ENCODE results near the gene UQCC2.

Gene UQCC2

GRCh38 chr6:33744001-33744848 is 32.7 kb upstream of the UQCC2 start:
- peak; percentile 89 for DNase-seq (ENCODE audit: low read depth, low spot score)

GRCh38 chr6:33742837-33743236 is 31.3 kb upstream of the UQCC2 start:
- DNase-seq (ENCODE audit: low read depth, low spot score), result no peak

- DNase-seq (ENCODE audit: low read depth, low spot score), result no peak
Measured at GRCh38 chr6:33742092-33742491, 30.6 kb upstream of the UQCC2 start.

- DNase-seq (ENCODE audit: low read depth, low spot score), result no peak
Measured at GRCh38 chr6:33740794-33741193, 29.3 kb upstream of the UQCC2 start.

- DNase-seq (ENCODE audit: low read depth, low spot score), result no peak
Measured at GRCh38 chr6:33740204-33740608, 28.7 kb upstream of the UQCC2 start.

GRCh38 chr6:33739571-33739970 is 28.1 kb upstream of the UQCC2 start:
- DNase-seq (ENCODE audit: low read depth, low spot score), result no peak

GRCh38 chr6:33738879-33739278 is 27.4 kb upstream of the UQCC2 start:
- DNase-seq (ENCODE audit: low read depth, low spot score), result no peak

- no peak for DNase-seq (ENCODE audit: low read depth, low spot score)
Measured at GRCh38 chr6:33738153-33738552, 26.7 kb upstream of the UQCC2 start.

- DNase-seq (ENCODE audit: low read depth, low spot score), result no peak
Measured at GRCh38 chr6:33737267-33738026, 25.9 kb upstream of the UQCC2 start.

- no peak for DNase-seq (ENCODE audit: low read depth, low spot score)
Measured at GRCh38 chr6:33735216-33735615, 23.7 kb upstream of the UQCC2 start.

- no peak for DNase-seq (ENCODE audit: low read depth, low spot score)
Measured at GRCh38 chr6:33733709-33734007, 22.2 kb upstream of the UQCC2 start.

GRCh38 chr6:33732817-33733708 is 21.6 kb upstream of the UQCC2 start:
- no peak for DNase-seq (ENCODE audit: low read depth, low spot score)

- DNase-seq (ENCODE audit: low read depth, low spot score), result no peak
Measured at GRCh38 chr6:33732385-33732784, 20.9 kb upstream of the UQCC2 start.

GRCh38 chr6:33731751-33732282 is 20.3 kb upstream of the UQCC2 start:
- DNase-seq (ENCODE audit: low read depth, low spot score), result no peak

GRCh38 chr6:33731035-33731434 is 19.5 kb upstream of the UQCC2 start:
- DNase-seq (ENCODE audit: low read depth, low spot score), result no peak

- no peak for DNase-seq (ENCODE audit: low read depth, low spot score)
Measured at GRCh38 chr6:33730611-33731010, 19.1 kb upstream of the UQCC2 start.

GRCh38 chr6:33729059-33729458 is 17.6 kb upstream of the UQCC2 start:
- DNase-seq (ENCODE audit: low read depth, low spot score), result no peak

- DNase-seq (ENCODE audit: low read depth, low spot score), result no peak
Measured at GRCh38 chr6:33728438-33728837, 16.9 kb upstream of the UQCC2 start.

- DNase-seq (ENCODE audit: low read depth, low spot score), result no peak
Measured at GRCh38 chr6:33727932-33728331, 16.4 kb upstream of the UQCC2 start.

GRCh38 chr6:33727126-33727525 is 15.6 kb upstream of the UQCC2 start:
- DNase-seq (ENCODE audit: low read depth, low spot score), result no peak

GRCh38 chr6:33726696-33727095 is 15.2 kb upstream of the UQCC2 start:
- DNase-seq (ENCODE audit: low read depth, low spot score), result no peak
